Jurkat, Clone E6-1 (cell line): Measurements from ENCODE around the gene LPAR4. TPM values are rescaled to one million over a fixed set of nuclear protein-coding genes. Genes with fewer than 3 reads are reported as not detected.
"Not testable (repeated sequence)": the region's sequence is repeated elsewhere in the genome, so short reads cannot be mapped to it uniquely, and the experiment has no call there.

Source experiments
- DNase-seq: peaks from one replicate; pipeline ENCODE4 v3.0.0-alpha.2; 2011; ENCODE audit warnings: low read depth, low spot score
- H3K4me3 ChIP-seq: 2 replicates; pipeline ENCODE4 v1.5.1; 2011; ENCODE audit warnings: mild to moderate bottlenecking, low read length, control low read depth, moderate library complexity
- polyA plus RNA-seq: library from polyadenylated mRNA; unstranded; fragments of >200 nt; gene quantifications from one replicate; pipeline ENCODE4 v1.2.1, GENCODE V29; 2012; ENCODE audit warnings: missing spikeins; ENCODE audit not compliant: insufficient read length, insufficient read depth

LPAR4 gene
- 0.93 TPM for polyA plus RNA-seq

GRCh38 chrX:78747489-78747888, at the start of gene LPAR4:
Gene LPAR4, plus strand, starts transcription at chrX:78747720. Its CDS starts 7,150 bp downstream, at chrX:78754870.
- no peak within 1 kb of the TSS for H3K4me3 ChIP-seq
- no peak for DNase-seq

DNA sequence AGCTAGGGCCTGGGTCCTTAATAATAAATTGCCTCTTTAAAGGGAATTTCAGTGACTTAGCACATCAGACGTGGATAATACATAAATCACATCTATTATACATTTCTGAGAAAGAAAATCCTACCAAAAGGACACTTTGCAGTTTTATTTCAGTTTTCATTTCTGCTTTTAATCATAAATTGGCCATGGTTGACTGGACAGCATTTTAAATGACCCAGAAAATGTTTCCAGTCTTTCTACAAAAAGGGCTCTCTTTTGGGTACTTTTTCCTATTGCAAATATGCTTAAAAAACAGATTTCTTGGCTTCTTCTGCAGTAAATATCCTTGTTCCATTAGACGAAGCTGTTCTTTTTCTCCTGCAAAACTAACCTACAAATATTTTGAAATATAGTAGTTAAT, 41.4 kb upstream of the LPAR4 start:
- no peak overlapping the region for H3K4me3 ChIP-seq
- no peak for DNase-seq

- no peak overlapping the region for H3K4me3 ChIP-seq
- DNase-seq = peak; percentile 14
Measured at GRCh38 chrX:78708262-78708661, 39.3 kb upstream of the LPAR4 start.

DNA sequence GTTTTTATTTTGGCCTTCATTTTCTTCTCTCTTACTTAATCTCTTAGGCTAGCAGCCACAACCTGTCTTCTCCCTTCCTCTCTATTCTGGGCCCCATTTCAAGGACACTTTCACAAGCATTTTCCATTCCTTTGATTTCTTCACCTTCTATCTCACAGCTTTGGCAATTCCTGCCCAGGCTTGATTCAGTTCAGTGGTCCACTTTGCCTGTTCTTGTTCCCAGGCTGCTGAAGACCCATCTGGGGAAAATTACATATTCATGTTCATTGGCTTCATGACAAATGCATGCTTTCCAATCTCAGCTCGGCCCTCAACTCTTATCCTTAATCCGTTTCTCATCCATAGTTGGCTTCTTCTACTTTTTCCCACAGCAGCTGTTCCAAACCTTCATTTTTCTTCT, 38.7 kb upstream of the LPAR4 start:
- no peak for DNase-seq
- no peak overlapping the region for H3K4me3 ChIP-seq

- no peak for DNase-seq
- H3K4me3 ChIP-seq = no peak overlapping the region
Measured at GRCh38 chrX:78710171-78710570, 37.3 kb upstream of the LPAR4 start.

GRCh38 chrX:78712336-78712735, 35.2 kb upstream of the LPAR4 start:
- DNase-seq = no peak
- no peak overlapping the region for H3K4me3 ChIP-seq

DNA sequence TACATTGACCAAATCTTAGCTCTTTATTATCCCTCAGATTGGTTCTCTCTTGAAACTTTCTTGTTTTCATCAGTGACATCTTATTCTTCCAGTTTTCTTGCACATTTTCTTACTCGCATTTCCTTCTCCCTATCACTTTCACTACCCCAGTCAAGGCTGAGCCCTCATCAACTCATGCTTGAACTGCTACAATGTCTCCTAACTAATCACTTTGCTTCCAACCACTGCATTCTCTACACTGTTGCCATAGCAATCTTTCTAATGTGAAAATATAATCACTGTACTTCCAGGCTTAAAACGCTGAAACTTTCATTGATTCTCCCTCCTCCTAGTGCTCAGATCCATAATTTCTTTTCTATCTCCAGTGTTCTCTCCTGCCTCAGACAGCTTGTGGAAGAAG, 22.2 kb upstream of the LPAR4 start:
- no peak for DNase-seq
- H3K4me3 ChIP-seq = no peak overlapping the region

GRCh38 chrX:78746496-78746895, 1.0 kb upstream of the LPAR4 start:
- no peak overlapping the region for H3K4me3 ChIP-seq
- no peak for DNase-seq

GRCh38 chrX:78747971-78748370, 451 bp downstream of the LPAR4 start:
- no peak overlapping the region for H3K4me3 ChIP-seq
- no peak for DNase-seq

- no peak for DNase-seq
- no peak overlapping the region for H3K4me3 ChIP-seq
Measured at GRCh38 chrX:78748846-78749245, 1.3 kb downstream of the LPAR4 start.

DNA sequence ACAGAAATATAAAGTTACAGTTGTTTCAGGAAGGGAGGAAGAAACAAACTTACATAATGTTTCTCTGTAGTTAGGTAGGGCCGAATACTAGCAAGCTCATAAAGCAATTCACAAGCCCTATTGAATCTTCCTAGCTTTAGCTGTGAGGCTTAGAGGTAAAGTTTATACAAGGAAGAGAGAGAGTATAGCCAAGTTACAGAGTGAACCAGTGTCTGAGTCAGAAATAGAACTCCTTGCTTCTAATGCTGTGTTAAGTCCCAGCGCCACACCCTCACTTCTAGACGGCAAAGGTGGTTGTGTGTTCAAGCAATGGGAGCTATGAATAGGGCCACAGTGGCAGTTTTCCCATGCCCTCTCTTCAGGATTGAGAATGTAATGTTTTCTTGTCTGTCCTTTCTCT, 6.1 kb downstream of the LPAR4 start:
- DNase-seq = no peak
- no peak overlapping the region for H3K4me3 ChIP-seq

GRCh38 chrX:78754917-78755316, 7.4 kb downstream of the LPAR4 start:
- no peak for DNase-seq

GRCh38 chrX:78759081-78759480, 11.6 kb downstream of the LPAR4 start:
- no peak for DNase-seq

More at GRCh38 chrX:78754917-78755316, 7.4 kb downstream of the LPAR4 start:
- H3K4me3 ChIP-seq = no peak overlapping the region

DNA sequence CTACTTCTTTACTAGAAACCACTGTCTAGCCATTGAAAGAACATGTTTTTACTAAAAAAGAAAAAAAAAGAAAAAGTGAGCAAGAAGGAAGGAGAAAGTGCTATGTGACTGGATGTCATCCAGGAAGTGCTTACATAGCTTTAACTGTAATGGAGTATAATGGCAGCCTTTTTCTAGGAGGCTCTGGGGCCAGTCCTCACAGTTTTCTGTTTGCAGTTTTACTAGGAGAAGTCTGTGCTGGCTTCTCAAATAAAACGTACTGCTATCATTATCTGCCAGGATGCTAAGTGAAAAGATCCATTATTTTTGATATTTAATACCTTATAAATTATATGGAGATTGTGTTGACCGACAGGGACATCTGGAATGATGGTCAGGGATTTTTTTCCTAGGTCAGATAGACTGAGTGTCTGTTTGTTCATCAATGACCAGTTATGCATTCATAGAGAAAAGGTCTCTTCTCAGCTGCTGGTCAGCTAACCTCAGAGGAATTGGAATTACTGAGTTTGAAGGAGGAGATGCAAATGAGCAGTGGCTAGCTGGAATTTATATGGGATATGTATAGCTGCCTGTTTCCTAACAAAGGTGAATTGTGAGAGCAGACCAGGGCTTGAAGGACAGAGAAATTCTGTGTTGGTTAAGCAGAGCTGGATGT, 21.7 kb downstream of the LPAR4 start:
- no peak for DNase-seq
- H3K4me3 ChIP-seq = no peak overlapping the region

More at GRCh38 chrX:78759081-78759480, 11.6 kb downstream of the LPAR4 start:
- no peak overlapping the region for H3K4me3 ChIP-seq

GRCh38 chrX:78769946-78770345, 22.4 kb downstream of the LPAR4 start:
- H3K4me3 ChIP-seq = no peak overlapping the region
- DNase-seq = no peak

GRCh38 chrX:78796916-78797315, 49.4 kb downstream of the LPAR4 start:
- no peak overlapping the region for H3K4me3 ChIP-seq
- DNase-seq = peak; percentile 9

GRCh38 chrX:78800114-78800513, 52.6 kb downstream of the LPAR4 start:
- DNase-seq = peak; percentile 3
- H3K4me3 ChIP-seq = no peak overlapping the region

DNA sequence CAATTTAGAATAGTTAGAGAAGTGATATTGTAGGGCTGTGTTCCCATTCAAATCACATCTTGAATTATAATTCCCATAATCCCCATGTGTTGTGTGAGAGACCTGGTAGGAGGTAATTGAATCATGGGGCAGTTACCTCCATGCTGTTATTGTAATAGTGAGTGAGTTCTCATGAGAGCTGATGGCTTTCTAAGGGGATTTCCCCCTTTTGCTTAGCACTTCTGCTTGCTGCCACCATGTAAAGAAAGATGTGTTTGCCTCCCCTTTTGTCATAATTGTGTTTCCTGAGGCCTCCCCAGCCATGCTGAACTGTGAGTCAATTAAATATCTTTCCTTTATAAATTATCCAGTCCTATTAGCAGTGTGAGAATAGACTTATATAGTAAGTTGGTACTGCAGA, 53.2 kb downstream of the LPAR4 start:
- H3K4me3 ChIP-seq = no peak overlapping the region
- DNase-seq = no peak

DNA sequence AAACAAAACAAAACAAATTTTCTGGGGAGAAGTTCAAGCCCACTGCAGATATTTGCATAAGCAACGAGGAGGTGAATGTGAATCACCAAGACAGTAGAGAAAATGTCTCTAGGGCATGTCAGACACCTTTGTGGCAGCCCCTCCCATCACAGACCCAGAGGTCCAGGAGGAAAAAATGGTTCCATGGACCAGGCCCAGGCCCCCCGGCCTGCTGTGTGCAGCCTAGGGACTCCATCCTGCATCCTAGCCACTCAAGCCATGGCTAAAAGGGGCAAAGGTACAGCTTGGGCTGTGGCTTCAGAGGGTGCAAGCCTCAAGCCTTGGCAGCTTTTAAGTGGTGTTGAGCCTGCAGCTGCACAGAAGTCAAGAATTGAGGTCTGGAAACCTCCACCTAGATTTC, 54.0 kb downstream of the LPAR4 start:
- no peak overlapping the region for H3K4me3 ChIP-seq
- no peak for DNase-seq

DNA sequence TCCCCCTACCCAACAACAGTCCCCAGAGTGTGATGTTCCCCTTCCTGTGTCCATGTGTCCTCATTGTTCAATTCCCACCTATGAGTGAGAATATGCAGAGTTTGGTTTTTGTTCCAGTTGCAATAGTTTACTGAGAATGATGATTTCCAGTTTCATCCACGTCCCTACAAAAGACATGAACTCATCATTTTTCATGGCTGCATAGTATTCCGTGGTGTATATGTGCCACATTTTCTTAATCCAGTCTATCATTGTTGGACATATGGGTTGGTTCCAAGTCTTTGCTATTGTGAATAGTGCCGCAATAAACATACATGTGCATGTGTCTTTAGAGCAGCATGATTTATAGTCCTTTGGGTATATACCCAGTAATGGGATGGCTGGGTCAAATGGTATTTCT, 55.0 kb downstream of the LPAR4 start:
- not testable (repeated sequence) for DNase-seq, H3K4me3 ChIP-seq
